H9 (cell line): Measurements from ENCODE around the gene SPHK2. TPM values are rescaled to one million over a fixed set of nuclear protein-coding genes. Genes with fewer than 3 reads are reported as not detected.

Source experiments
- DNase-seq: peaks from one replicate; pipeline ENCODE4 v3.0.0-alpha.2; 2017
- H2AFZ ChIP-seq: one replicate; pipeline ENCODE4 v1.6.1; 2013; ENCODE audit warnings: mild to moderate bottlenecking, low read length, control low read depth, moderate library complexity
- H2AK5ac ChIP-seq: 2 replicates; pipeline ENCODE4 v1.6.1; 2013; ENCODE audit warnings: low read length, control low read depth, mixed read lengths; ENCODE audit not compliant: insufficient read length
- H2BK120ac ChIP-seq: one replicate; pipeline ENCODE4 v1.6.1; 2013; ENCODE audit warnings: low read depth, mild to moderate bottlenecking, low read length, control low read depth, inconsistent platforms; ENCODE audit not compliant: poor library complexity, severe bottlenecking
- H2BK12ac ChIP-seq: 2 replicates; pipeline ENCODE4 v1.6.1; 2013; ENCODE audit warnings: low read length, control low read depth, mixed read lengths, low read depth; ENCODE audit not compliant: insufficient read length
- H2BK15ac ChIP-seq: 2 replicates; pipeline ENCODE4 v1.6.1; 2013; ENCODE audit warnings: low read depth, low read length, control low read depth
- H2BK20ac ChIP-seq: one replicate; pipeline ENCODE4 v1.6.1; 2013; ENCODE audit warnings: low read depth, mild to moderate bottlenecking, low read length, control low read depth, inconsistent platforms; ENCODE audit not compliant: poor library complexity, severe bottlenecking
- H2BK5ac ChIP-seq: 2 replicates; pipeline ENCODE4 v1.6.1; 2013; ENCODE audit warnings: low read length, control low read depth, mixed read lengths; ENCODE audit not compliant: insufficient read length
- H3K14ac ChIP-seq: 2 replicates; pipeline ENCODE4 v1.6.1; 2013; ENCODE audit warnings: low read length, control low read depth; ENCODE audit not compliant: insufficient read depth
- H3K18ac ChIP-seq: 2 replicates; pipeline ENCODE4 v1.6.1; 2013; ENCODE audit warnings: low read depth, mild to moderate bottlenecking, mixed read lengths, low read length, control low read depth; ENCODE audit not compliant: insufficient read length
- H3K23ac ChIP-seq: 2 replicates; pipeline ENCODE4 v1.6.1; 2013; ENCODE audit warnings: low read length, control low read depth, mixed read lengths, low read depth; ENCODE audit not compliant: insufficient read length
- H3K23me2 ChIP-seq: 2 replicates; pipeline ENCODE4 v1.6.1; 2013; ENCODE audit warnings: low read depth, mild to moderate bottlenecking, mixed read lengths, low read length, control low read depth; ENCODE audit not compliant: insufficient read length, poor library complexity, severe bottlenecking
- H3K27ac ChIP-seq: 2 replicates; pipeline ENCODE4 v1.5.1; 2013; ENCODE audit warnings: low read length, control low read depth, mixed read lengths, low read depth; ENCODE audit not compliant: insufficient read length
- H3K27me3 ChIP-seq: 2 replicates; pipeline ENCODE4 v1.6.1; 2013; ENCODE audit warnings: low read length, control low read depth, inconsistent platforms; ENCODE audit not compliant: insufficient read depth
- H3K4ac ChIP-seq: 2 replicates; pipeline ENCODE4 v1.6.1; 2013; ENCODE audit warnings: low read depth, mild to moderate bottlenecking, control low read depth, inconsistent platforms, low read length, moderate library complexity
- H3K4me1 ChIP-seq: 2 replicates; pipeline ENCODE4 v1.6.1; 2013; ENCODE audit warnings: low read length, control low read depth, inconsistent platforms; ENCODE audit not compliant: insufficient read depth
- H3K4me2 ChIP-seq: 2 replicates; pipeline ENCODE4 v1.6.1; 2013; ENCODE audit warnings: low read length, control low read depth, mixed read lengths; ENCODE audit not compliant: insufficient read length, insufficient read depth
- H3K56ac ChIP-seq: 2 replicates; pipeline ENCODE4 v1.6.1; 2013; ENCODE audit warnings: low read depth, mild to moderate bottlenecking, mixed read lengths, low read length, control low read depth; ENCODE audit not compliant: insufficient read length
- H3K79me1 ChIP-seq: 2 replicates; pipeline ENCODE4 v1.6.1; 2013; ENCODE audit warnings: low read depth, mild to moderate bottlenecking, moderate library complexity, low read length, control low read depth, inconsistent platforms; ENCODE audit not compliant: insufficient read depth, poor library complexity, severe bottlenecking
- H3K79me2 ChIP-seq: 2 replicates; pipeline ENCODE4 v1.6.1; 2013; ENCODE audit warnings: low read length, control low read depth, inconsistent platforms; ENCODE audit not compliant: insufficient read depth
- H3K9ac ChIP-seq: 2 replicates; pipeline ENCODE4 v1.6.1; 2013; ENCODE audit warnings: low read length, control low read depth, mixed read lengths; ENCODE audit not compliant: insufficient read length; ENCODE audit errors: extremely low read depth
- H3K9me3 ChIP-seq: one replicate; pipeline ENCODE4 v1.6.1; 2013; ENCODE audit warnings: low read depth, low read length, inconsistent platforms; ENCODE audit not compliant: control insufficient read depth
- H3T11ph ChIP-seq: one replicate; pipeline ENCODE4 v1.6.1; 2013; ENCODE audit warnings: mild to moderate bottlenecking, low read length, control low read depth, inconsistent platforms
- H4K20me1 ChIP-seq: one replicate; pipeline ENCODE4 v1.6.1; 2013; ENCODE audit not compliant: control insufficient read depth, insufficient read length, insufficient read depth
- H4K5ac ChIP-seq: 2 replicates; pipeline ENCODE4 v1.6.1; 2013; ENCODE audit warnings: low read depth, mild to moderate bottlenecking, mixed read lengths, low read length, control low read depth; ENCODE audit not compliant: insufficient read length
- H4K8ac ChIP-seq: replicated peaks from 2 replicates; pipeline ENCODE4 v1.6.1; 2013; ENCODE audit warnings: low read length, control low read depth, mixed read lengths, low read depth; ENCODE audit not compliant: insufficient read length
- H4K91ac ChIP-seq: 2 replicates; pipeline ENCODE4 v1.6.1; 2013; ENCODE audit warnings: low read depth, mild to moderate bottlenecking, moderate library complexity, mixed read lengths, low read length, control low read depth; ENCODE audit not compliant: insufficient read length
- H3K27ac Mint-ChIP-seq, 3 experiments: 2 replicates in 2 of 3; 3 replicates in 1 of 3; pipeline ENCODE4 v1.8.0; 2020 to 2021; ENCODE audit warnings: mixed read lengths in 3 of 3, mild to moderate bottlenecking in 1 of 3, moderate library complexity in 1 of 3
- H3K27me3 Mint-ChIP-seq: 2 replicates; pipeline ENCODE4 v1.8.0; 2021; ENCODE audit warnings: low read depth, mild to moderate bottlenecking, moderate library complexity, mixed read lengths
- H3K36me3 Mint-ChIP-seq, 3 experiments: 2 replicates in 2 of 3; 3 replicates in 1 of 3; pipeline ENCODE4 v1.8.0; 2020 to 2021; ENCODE audit warnings: low read depth in 3 of 3, mixed read lengths in 3 of 3; ENCODE audit not compliant: insufficient read depth in 1 of 3
- H3K4me1 Mint-ChIP-seq, 2 experiments: 2 replicates each; pipeline ENCODE4 v1.8.0; 2020; ENCODE audit warnings: mixed read lengths in 2 of 2
- H3K4me3 Mint-ChIP-seq, 2 experiments: 2 replicates in 1 of 2; 3 replicates in 1 of 2; pipeline ENCODE4 v1.8.0; 2020 to 2021; ENCODE audit warnings: mild to moderate bottlenecking in 2 of 2, mixed read lengths in 2 of 2, moderate library complexity in 1 of 2
- H3K9me3 Mint-ChIP-seq, 2 experiments: 2 replicates in 1 of 2; 3 replicates in 1 of 2; pipeline ENCODE4 v1.8.0; 2020; ENCODE audit warnings: mild to moderate bottlenecking in 2 of 2, mixed read lengths in 2 of 2, moderate library complexity in 1 of 2
- WGBS: extraction: QIAGEN DNeasy Blood & Tissue Kit; methylation state at CpG from one replicate; pipeline ENCODE4 v1.1.7; 2013; ENCODE audit warnings: missing lambda C conversion rate, low lambda C conversion rate, mixed read lengths; ENCODE audit not compliant: insufficient read length; ENCODE audit errors: extremely low coverage; 5-methylcytosine and 5-hydroxymethylcytosine counted together
- total RNA-seq: library from RNA; stranded (reverse); gene quantifications from 2 replicates; pipeline ENCODE4 v1.2.1, GENCODE V29; 2021
- TF ChIP-seq, protein P1 (sequence below): fragments of 200-600 bp; sonication (generic); conservative IDR thresholded peaks from 3 replicates; pipeline ENCODE4 v1.8.0; 2021; ENCODE audit warnings: antibody characterized with exemption, mild to moderate bottlenecking

The SPHK2 gene
- total RNA-seq, 1 experiment from 2014 or later, result 57.2 TPM

- Histone ChIP-seq H2BK12ac (no peak overlapping the region), H3K9me3 (no peaks in the 10 kb centered on the region), H2BK120ac (peak overlapping the region; percentile 97), H2AFZ (no peak overlapping the region), H3K79me2 (no peaks in the 10 kb centered on the region), H3K23ac (no peak overlapping the region), H3T11ph (peak overlapping the region; percentile 61), H4K20me1 (no peaks in the 10 kb centered on the region), H3K23me2 (peaks cover 21% of the 10 kb centered on the region), H3K27me3 (no peaks in the 10 kb centered on the region; the same call in 1 of the 2 replicates), H3K79me1 (no peaks in the 10 kb centered on the region), H2BK20ac (no peak overlapping the region), H3K14ac (peak overlapping the region; percentile 49; the same call in 1 of the 2 replicates), H3K56ac (no peak overlapping the region), H4K91ac (no peak overlapping the region), H3K4me2 (peak overlapping the region; percentile 80), H2BK5ac (no peak overlapping the region), H3K9ac (peak overlapping the region; percentile 41), H3K18ac (peak overlapping the region; percentile 90), H2AK5ac (no peak overlapping the region), H4K8ac (no peak overlapping the region), H2BK15ac (no peak overlapping the region), H3K4me1 (peaks cover 7% of the 10 kb centered on the region; the same call in 1 of the 2 replicates), H3K4ac (no peak overlapping the region; the same call in 1 of the 2 replicates), H3K27ac (peak overlapping the region; percentile 43), H4K5ac (no peak overlapping the region)
- TF ChIP-seq, protein P1, sequence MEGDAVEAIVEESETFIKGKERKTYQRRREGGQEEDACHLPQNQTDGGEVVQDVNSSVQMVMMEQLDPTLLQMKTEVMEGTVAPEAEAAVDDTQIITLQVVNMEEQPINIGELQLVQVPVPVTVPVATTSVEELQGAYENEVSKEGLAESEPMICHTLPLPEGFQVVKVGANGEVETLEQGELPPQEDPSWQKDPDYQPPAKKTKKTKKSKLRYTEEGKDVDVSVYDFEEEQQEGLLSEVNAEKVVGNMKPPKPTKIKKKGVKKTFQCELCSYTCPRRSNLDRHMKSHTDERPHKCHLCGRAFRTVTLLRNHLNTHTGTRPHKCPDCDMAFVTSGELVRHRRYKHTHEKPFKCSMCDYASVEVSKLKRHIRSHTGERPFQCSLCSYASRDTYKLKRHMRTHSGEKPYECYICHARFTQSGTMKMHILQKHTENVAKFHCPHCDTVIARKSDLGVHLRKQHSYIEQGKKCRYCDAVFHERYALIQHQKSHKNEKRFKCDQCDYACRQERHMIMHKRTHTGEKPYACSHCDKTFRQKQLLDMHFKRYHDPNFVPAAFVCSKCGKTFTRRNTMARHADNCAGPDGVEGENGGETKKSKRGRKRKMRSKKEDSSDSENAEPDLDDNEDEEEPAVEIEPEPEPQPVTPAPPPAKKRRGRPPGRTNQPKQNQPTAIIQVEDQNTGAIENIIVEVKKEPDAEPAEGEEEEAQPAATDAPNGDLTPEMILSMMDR, result no peak
- DNase-seq, result peak; percentile 100
- peaks cover 32 to 50% of the 10 kb centered on the region in 2 experiments for H3K4me1 Mint-ChIP-seq
- H3K9me3 Mint-ChIP-seq, result no peaks in the 10 kb centered on the region
- peaks cover 13 to 40% (median 32%) of the 10 kb centered on the region in 3 experiments for H3K36me3 Mint-ChIP-seq
- peaks cover 4% of the 10 kb centered on the region for H3K27me3 Mint-ChIP-seq
- WGBS, result no CpG with 5 or more reads among the region's 38 CpGs
- H3K4me3 Mint-ChIP-seq, result peak overlapping the region; percentile 82 to 89
- peak overlapping the region; percentile 97 to 99 (median 99) for H3K27ac Mint-ChIP-seq
Measured at GRCh38 chr19:48637449-48637947, 18.2 kb downstream of the SPHK2 start.
